Measurements from ENCODE around the gene AK9.
"Not testable (repeated sequence)": the region's sequence is repeated elsewhere in the genome, so short reads cannot be mapped to it uniquely, and the experiment has no call there.

Gene AK9

DNA sequence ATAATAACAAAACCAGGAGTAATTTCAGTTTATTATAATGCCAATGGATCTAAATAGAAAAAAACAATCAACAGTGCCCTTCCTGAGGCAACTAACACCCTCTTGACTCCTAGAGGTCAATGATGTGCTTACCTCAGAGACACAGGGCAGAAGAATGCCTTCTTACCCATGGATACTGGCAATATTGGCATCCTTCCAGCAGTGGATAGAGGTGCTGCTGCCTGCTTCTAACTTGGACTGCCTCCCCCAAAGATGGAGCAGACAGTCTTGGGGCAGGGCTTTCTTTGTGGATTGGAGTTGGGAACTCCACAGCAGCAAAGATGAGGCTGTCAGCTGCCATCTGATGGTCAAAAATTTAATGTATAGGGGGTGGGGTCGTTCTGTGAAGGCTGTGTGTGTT lies 78.7 kb downstream of the AK9 start:
- no peak for DNase-seq

DNA sequence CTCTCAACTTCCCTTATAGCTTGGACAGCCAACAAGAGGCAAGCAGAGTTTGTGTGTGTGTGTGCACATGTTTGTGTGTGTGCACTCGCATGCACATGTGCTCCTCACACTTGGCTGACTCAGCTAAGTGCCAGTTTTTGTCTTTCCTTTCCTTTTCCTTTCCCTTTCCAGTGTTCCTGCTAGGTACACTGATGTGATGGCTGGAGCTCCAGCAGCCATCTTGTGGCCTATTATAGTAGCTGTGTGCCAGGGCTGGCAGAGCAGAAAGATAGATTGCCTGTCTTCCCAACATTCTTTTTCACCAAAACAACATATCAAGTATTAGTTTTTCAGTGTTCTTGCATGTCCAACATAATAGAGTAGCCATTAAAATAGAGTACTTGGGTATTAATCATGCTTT lies 79.5 kb downstream of the AK9 start:
- DNase-seq = no peak

DNA sequence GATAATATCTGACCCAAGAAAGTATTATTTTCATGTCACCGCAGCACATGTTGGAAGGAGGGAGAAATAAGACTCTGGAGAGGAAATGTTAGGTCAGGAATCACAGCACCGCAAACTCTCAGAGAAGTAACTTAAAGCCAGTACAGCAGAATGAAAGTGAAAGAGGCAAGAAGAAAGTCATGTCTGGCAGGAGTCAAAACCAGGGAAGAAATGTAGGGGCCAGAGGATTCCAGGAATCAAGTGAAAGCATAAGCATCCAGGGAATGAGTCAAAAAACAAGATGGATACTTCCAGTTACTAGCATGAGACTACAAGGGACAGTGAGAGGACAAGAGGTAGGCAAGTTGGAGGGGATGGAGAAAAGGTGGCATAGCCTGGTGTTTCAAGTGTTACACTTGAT lies 80.4 kb downstream of the AK9 start:
- DNase-seq = no peak

DNA sequence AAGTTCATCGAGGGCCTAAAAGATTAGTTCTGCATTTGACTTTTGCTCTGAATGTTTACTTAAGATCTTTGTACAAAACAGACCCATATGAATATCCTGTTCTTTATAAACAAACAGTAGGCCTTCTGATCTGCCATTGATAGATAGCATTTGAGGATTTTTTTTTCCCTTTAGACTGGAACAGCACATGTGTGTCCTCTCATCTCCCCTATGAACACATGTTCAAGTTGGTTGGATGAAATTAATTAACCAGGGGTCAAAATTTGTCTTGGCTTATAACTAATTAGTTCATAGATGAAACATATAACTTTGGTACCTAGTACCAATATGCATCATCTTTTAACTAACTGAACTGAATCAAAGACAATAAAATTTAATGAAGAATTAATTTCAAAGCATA lies 81.3 kb downstream of the AK9 start:
- no peak for DNase-seq

DNA sequence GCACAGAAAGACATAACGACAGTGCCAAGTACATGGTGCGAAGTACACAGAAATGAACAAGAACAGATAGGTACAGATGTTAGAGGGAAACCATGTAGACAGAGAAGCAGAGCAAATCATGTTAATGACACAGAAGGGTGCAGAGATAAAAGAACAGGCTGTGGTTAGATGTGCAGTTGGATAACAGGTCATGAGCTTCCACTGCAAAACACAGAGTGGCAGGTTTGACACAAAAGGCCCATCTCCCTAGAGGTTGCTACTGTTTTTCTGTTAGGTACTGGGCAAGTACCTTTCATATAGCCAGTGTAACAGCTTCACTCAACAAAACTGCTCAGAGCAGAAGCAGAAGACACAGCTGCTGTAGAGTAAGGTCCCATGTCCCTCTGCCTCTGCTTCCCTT lies 84.6 kb downstream of the AK9 start:
- DNase-seq = no peak

DNA sequence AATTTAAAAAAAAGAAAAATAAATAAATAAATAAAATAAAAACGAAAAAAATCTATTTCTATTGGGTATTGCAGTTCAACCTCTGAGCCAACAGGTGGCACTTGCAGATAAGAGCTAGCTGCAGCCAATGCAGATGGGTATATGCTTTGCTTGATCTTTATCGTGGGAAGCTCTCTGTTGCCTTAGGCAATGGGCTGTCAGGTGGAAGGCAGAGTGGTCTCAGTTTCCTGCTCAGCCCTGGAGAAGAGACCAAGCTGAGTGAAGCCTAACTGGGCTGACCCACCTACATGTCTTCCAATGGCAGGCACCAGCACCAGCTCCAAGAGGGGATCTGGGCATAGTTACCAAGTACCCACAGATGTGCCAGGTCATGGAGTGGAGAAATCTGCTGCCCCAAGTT lies 95.0 kb downstream of the AK9 start:
- DNase-seq = no peak

DNA sequence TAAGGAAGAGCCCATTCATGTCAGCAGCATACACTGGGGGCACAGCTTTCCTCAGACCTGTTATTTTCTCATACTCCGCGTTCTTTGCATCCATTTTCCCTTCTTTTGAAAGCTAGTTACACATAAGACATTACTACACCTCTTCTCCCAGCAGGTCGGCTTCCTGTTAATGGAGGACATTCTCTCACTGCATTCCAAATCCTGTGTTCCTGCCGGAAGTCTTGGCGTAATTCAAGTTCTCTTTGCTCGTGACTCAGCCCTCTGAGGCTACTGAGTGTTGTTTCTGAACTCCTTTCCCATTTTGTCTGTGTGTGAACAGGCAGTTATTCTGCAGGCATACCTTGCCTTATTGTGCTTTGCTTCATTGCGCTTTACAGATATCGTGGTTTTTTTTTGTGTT lies 110.5 kb downstream of the AK9 start:
- DNase-seq = no peak

DNA sequence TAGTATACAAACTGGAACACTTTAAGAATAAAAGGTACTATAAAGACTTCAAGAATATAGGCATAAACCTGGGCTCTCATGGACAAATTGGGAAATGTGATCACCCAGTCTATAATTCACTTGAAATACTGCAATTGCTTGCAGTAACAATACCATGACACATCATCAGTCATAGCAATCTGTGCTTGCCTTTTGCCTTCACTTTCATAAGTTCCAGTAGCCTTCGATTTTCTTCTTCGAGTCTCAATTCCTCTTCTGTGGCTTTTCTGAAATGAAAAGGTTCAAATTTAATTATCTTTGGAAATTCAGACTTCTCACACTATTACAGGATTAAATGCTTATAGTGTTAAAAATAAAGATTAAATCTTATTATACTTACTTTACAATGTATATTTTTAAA lies 111.6 kb downstream of the AK9 start:
- DNase-seq = no peak

DNA sequence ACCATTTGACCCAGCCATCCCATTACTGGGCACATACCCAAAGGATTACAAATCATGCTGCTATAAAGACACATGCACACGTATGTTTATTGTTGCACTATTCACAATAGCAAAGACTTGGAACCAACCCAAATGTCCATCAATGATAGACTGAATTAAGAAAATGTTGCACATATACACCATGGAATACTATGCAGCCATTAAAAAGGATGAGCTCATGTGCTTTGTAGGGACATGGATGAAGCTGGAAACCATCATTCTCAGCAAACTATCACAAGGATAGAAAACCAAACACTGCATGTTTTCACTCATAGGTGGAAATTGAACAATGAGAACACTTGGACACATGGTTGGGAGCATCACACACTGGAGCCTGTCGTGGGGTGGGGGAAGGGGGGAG lies 121.1 kb downstream of the AK9 start:
- DNase-seq = not testable (repeated sequence)

DNA sequence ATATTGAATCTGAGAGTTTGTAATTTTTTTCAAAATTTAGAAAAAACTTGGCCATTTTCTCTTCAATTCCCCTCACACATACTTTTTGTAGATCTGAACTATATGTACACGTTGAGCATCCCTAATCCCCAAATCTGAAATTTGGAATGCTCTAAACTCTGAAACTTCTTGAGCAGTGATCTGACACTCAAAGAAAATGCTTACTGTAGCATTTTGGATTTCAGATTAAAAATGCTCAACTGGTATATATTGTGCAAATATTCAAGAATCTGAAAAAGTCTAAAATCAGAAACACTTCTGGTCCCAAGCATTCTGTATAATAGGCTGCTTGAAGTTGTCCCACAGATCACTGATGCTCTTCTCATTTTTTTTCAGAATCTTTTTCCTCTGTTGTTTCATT lies 129.2 kb downstream of the AK9 start:
- no peak for DNase-seq

DNA sequence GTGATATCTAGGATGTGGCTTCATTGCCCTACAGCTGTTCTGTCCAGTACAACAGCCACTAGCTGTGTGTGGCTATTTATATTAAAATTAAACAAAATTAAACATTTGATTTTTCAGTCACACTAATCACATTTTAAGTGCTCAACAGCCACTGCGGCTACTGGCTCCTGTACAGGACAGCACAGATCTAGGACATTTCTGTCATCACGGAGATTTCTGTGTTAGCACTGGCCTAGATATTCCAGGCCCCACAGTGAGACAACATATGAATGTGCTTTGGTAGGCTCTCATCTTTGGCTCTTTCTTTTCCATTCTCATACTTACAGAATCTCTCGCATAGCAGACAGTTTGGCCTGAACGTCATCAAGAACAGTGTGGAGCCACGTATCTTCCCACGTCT lies 159.6 kb downstream of the AK9 start:
- DNase-seq = no peak

DNA sequence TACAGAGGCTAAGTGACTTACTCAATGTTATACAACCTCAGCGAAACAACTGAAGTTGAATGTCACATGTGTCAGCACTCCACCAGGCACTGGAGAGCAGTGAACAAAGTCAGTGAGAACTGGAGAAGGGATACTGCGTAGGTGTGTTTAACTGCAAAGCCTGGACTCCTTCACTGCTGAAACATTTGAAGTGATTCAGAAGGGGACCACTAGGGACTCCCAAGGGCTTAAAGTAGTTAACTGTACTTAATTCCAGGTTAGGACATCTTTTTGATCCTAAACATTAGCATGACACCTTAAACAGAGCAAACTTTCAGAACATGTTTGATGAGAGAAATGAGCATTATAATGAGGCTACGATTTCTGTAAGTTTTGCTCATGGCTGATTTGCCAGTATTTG lies 163.0 kb downstream of the AK9 start:
- no peak for DNase-seq

DNA sequence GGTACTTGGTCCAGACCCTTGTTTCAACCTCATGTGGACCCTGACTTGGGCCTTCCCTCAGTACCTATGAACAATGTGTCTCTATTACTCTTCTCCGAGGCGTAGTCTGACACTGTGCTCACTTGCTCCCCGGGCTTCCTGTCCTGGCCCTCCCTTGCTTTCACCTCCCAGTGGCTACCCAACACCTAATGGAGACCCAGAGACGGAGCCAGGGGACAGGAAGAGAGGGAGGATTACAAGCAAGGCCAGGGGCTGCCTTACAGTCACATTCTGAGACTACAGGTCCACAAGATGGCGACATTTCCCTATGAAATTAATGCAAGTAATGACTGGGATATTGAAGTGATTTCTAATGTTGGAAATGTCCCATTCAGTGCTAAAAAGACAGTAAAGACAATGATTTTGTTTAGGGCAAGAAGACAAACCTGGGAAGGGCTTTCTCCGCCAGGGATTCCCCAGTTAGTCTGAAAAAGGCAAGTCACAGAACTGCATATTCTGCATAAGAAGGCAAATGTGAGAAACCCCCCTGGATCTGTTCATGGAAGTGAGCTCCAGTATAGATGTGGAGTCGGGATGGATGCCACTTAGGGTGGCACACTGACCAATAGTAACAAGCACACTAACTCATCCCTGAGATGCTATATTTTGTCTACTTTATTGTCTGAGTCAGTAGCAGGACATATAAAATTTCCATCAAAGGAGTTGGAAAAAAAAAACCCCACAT lies 163.9 kb downstream of the AK9 start:
- DNase-seq = peak; percentile 39

DNA sequence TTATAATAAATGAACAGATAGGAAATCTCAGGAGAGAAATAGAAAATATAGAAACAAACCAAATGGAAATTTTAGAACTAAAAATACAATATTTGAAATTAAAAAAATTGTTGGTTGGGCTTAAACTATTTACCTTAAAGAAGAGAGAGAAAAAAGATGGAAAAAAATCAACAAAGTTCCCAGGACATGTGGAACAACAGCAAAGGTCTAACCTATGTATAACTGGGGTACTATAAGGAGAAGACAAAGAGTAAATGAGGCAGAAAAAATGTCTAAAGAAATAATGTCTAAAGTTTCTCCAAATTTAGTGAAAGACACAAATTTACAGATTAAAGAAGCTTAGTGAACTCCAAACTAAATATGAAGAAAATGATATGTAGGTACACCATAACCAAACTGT lies 166.9 kb downstream of the AK9 start:
- no peak for DNase-seq

DNA sequence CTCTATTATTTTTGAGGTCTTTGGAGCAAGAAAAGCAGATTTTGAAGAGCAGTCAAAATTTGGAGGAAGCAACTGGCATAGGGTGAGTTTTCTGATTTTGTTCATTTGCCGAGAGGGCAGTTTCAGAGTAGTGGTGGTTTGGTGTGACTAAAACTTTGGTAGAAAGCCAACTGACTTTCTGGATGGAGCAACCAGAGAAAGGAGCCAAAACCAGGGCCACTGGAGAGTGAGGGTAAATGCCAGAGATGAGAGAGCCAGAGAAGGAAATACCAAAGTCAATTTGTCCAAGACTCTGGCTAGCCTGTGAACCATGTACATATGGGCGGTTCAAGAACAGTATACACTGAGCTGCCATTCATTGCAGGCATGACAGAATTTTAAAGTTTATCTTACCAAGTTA lies 167.5 kb downstream of the AK9 start:
- no peak for DNase-seq

DNA sequence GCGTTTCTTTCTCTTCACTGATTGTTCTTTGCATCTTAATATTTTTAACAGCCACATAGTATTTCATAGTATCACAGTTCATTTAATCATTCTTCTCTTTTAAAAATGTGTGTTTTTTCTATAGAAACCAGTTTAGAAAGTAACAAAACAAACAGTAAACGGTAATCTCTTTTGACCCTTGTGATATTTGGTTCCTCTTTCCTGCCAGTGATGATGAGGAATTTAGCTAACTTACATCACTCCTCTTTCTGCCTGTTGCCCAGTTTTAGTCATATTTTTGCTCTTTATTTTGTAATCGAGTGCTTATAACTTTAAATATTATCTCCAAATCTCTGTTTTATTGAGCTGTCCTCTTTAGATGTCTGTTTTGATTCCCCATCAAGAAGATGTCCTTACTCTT lies 169.9 kb downstream of the AK9 start:
- DNase-seq = no peak

DNA sequence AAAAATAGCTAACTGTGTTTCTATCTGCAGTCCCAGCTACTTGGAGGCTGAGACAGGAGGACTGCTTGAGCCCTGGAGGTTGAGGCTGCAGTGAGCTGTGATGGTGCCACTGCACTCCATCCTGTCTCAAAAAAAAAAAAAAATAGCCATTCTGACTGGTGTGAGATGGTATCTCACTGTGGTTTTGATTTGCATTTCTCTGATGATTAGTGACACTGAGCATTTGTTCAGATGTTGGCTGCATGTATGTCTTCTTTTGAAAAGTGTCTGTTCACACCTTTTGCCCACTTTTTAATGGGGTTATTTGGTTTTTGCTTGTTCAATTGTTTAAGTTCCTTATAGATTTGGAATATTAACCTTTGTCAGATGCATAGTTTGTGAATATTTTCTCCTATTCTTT lies 171.4 kb downstream of the AK9 start:
- not testable (repeated sequence) for DNase-seq

DNA sequence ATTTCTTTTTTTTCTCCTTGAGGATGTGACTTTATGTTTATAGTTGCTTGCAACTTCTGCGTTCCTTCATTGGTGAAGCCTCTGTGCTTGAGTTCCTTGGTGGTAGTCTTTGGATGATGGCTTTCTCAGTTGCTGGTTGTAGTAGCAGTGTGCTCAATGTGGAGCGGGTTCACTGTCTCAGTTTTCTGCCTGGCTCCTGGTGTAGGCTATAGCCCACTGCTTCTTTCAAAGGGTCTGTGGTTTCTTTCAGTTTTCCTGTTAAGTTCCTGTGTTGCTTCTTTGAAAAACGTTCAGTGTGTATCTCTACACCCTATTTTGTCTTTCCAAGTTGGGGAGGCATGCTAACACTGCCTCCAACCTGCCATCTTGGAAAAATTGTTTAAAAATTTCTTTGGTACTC lies 174.1 kb downstream of the AK9 start:
- DNase-seq = no peak

DNA sequence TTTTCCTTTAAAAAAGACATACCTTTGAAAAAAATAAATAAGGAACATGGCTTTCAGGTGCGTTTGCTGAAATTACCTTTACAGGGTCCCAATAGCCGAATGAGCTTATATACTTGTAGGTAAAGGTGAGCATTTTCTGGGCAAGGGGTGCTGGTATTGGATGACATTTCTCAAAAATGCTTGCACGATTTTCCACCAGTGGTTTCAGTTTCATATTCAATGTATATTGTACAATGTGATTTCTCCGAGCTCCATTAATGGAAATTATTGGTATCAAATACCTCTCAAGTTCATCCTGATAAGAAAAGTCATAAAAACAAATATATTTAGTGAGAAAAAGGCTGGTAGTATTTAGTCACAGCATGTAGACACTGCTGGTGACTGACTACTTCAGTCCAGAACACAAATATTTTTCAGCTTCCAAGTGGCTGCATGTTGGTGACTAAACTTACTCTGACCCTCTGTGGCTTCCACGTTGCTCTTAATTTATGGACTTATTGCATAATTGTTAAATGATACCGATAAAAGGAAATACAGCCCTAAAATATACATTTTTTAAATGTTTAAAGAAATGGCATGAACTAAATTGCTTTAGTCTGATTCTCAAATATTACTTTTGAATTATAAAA lies 175.1 kb downstream of the AK9 start:
- DNase-seq = no peak

DNA sequence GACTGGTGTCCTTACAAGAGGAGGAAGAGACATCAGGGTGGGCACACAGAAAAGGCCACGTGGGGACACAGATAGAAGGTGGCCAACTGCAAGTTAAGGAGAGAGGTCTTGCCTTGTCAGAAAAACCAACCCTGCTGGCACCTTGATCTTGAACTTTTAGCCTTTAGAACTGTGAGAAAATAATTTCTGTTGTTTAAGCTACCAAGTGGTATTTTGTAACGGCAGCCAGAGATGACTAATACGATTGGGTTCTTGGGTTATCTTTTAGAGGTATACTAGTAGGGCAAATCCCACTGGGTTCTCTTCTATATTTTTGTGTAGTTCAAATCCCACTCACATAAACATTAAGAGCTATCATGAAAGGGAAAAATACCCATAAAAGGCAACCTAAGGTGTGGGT lies 176.1 kb downstream of the AK9 start:
- no peak for DNase-seq

DNA sequence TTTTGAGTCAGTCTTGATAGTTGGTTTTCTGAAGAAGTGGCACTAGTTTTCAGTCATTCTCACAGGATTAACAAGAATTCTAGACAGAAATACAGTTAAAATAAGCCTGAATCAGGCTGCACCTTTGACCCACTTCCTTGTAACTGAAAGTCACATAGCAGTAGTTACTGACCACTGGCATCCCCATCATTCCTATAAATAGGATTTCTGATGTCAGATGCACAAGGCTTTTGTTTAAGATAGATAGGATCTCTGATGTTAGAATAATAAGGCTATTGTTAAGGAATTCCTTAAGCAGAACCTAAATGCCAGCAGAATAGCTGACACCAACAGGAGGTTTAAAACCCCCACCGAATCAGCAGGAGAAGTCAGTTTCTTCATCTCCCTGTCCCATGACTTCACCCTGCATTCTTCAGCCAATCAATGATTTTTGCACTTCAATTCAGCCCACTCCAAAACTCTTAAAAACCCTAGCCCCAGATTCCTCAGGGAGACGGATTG lies 177.4 kb downstream of the AK9 start:
- DNase-seq = peak; percentile 56

DNA sequence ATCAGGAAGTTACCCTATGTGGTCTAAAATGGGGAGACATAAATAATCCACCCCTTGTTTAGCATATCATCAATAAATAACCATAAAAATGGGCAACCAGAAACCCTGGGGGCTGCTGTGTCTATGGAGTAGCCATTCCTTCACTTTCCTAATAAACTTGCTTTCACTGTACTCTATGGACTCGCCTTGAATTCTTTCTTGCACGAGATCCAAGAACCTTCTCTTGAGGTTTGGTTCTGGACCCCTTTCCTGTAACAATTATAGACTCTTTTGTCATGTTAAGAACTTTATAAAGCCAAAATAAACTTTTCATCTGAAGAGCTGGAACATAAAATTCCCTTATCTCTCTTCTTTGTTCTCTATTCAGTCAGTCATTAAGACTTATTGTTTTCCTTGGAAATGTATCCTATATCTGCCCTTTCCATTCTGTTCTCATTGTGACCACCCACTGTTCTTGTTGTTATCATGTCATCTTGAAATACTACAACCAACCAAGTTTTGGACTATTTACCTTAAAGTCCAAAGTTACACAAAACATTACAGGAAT lies 178.7 kb downstream of the AK9 start:
- DNase-seq = no peak

DNA sequence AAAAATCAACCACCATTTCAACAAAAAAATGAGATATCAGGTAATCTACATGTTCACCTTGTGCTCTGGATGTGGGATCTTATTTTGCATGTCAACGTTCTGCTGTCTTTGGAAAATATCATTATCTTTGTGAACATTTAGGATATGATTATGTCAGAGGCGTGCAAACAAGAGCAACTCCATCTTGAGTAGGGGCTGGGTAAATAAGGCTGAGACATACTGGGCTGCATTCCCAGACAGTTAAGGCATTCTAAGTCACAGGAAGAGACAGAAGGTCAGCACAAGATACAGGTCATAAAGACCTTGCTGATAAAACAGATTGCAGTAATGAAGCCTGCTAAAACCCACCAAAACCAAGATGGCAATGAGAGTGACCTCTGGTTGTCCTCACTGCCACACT lies 179.2 kb downstream of the AK9 start:
- DNase-seq = no peak

DNA sequence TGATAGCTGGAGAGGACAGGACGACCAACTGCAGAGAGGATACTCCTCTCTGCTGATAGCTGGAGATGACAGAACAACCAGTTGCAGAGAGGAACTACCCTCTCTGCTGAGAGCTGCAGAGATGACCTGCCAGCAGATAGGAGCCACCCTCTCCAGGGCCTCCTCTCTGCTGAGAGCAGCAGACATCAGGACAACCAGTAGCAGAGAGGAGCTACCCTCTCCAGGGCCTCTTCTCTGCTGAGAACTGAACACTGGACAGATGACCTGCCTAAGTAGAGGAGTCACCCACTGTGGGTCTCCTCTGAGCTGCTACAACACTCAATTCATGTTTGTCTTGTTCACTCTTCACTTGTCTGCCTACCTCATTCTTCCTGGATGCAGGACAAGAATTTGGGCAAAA lies 180.6 kb downstream of the AK9 start:
- DNase-seq = no peak
